NCI-H146 (cell line): ENCODE results near the gene MAN2A1.
A peak's percentile ranks its signal among the peaks of the same experiment; 100 is the strongest.

Experiments
- DNase-seq: peaks from one replicate; lab custom pipeline; 2025; lab: John Stamatoyannopoulos, UW

MAN2A1 gene

DNA sequence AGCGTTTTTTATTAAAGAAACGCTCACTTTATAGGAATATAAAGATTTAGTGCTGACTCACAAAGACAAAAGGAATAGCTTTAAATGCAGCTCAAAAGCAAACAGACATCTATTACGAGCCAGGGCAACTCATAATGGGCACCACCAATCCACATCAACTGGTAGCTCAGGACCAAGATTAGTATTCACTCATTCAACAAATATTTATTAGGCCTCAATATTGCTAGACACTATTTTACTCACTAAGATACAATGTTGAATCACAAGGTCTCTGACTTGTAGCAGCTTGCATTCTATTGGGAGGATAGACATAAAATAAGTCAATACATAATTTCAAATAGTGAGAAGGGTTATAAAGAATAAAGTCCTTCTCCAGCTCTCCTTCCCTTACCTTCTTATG, 8.0 kb upstream of the MAN2A1 start:
- DNase-seq: no peak

DNA sequence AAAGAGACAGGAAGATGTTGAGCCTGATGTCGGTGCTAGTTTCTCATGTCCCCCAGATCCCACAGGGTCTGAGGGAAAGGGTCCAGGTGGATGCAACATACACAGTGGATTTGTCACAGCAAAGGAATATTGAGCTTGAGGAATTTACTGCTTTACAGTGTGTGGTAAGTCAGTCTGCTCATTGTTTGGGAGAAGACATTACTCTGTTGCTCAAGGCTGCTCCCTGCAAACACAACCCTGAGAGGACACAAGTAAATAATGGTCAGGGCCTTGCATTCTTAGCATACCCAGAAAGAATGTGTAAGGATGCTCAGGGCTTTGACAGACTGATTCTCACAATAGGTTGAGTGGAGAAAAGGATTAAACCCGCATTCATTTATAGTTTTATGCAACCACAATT, 7.3 kb upstream of the MAN2A1 start:
- no peak for DNase-seq

DNA sequence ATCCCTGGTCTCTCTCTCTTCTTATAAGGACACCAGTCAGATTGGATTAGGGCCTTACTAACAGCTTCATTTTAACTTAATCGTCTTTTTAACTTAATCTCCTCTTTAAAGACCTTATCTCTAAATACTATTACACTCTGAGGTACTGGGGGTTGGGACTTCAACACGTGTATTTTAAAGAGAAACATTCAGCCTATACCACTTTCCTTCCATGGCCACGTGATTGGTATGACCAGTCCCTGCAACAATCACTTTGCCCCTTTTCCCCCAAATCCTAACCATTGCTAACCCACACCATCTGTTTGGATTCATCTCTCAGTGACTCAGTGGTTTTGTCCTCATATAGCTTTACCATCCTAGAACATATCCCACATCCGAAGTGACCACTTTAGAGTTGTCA, 3.8 kb upstream of the MAN2A1 start:
- no peak for DNase-seq

DNA sequence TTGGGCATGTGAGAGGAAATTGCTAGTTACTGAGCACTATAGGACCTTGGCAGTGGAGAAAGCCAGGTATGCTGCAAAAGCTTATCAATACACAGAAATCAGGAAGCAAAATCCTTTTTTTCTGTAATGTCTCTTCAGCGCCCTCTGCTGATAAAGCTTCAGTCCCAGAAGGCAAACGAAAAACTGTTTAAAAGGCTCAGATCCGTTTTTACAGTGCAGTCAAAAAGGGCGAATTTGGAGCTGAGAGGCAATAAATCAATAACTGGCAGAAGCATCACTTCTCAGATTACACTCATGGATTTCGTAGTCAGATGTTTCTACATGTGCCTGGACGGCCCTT, 1.1 kb upstream of the MAN2A1 start:
- DNase-seq: peak; percentile 30

DNA sequence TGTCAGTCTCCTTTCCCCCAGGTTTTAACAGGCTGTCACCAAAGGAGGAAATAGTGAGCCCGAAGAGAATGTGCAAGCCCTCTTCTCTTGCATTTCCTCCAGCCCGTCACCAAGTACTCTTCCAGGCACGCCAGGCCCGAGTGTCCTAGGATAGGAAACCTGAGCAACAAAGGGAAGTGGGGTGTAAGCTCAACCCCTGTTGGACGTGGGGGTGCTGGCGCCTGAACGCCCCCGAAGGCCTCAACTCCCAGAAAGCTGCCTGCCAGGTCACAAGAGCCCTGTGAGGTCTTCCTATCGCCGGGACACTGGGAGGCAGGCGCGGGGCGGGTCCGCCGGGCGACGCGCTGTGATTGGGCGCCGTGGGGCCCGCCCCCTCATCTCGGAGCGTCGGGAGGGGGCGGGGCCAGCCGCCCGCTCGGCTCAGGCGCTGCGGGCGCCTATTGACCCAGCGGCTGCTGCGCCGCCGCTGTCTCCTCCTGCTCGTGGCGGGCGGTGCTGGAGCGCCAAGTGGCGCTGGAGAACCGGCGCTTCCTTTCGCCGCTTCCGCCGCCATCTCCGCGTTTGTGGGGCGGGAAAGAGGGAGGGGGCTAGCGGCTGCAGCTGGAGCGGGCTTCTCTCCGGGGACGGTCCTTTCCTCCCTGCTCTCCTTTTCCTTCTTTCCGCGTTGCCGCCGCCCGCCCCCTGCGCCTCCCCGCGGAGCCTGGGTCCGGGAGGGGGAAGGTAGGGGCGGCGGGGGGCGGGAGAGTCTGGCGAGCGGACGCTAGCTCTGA, 572 bp upstream of the MAN2A1 start:
- peak; percentile 70 for DNase-seq

DNA sequence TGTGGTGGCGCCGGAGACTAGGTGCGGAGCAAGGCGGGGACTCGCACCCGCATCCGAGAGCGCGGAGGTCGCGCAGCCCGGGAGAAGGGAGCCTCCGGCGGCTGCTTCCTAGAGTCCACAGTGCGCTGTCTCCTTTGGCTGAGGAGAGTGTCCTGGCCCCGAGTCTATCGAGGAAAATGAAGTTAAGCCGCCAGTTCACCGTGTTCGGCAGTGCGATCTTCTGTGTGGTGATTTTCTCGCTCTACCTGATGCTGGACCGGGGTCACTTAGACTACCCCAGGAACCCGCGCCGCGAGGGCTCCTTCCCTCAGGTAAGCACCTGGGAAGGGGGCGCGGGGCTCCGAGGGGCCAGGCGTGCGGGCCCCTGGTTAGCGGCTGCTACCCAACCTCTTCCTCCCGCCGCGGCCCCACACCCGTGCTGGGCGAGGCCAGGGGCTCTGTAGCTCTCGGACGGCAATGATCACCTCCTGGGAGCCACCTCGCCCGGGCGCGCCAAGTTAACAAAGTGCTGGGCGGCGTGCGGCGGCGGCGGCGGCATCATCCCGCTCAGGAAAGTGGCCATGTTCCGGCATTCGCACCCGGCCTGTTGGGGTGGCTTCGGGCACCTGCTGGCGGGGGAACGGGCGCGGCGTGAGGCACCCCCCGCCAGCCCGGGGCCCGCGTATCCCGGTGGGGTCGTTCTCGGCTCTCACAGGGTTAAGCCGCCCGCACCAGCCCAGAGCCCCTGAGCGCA, 681 bp downstream of the MAN2A1 start:
- peak; percentile 24 for DNase-seq

DNA sequence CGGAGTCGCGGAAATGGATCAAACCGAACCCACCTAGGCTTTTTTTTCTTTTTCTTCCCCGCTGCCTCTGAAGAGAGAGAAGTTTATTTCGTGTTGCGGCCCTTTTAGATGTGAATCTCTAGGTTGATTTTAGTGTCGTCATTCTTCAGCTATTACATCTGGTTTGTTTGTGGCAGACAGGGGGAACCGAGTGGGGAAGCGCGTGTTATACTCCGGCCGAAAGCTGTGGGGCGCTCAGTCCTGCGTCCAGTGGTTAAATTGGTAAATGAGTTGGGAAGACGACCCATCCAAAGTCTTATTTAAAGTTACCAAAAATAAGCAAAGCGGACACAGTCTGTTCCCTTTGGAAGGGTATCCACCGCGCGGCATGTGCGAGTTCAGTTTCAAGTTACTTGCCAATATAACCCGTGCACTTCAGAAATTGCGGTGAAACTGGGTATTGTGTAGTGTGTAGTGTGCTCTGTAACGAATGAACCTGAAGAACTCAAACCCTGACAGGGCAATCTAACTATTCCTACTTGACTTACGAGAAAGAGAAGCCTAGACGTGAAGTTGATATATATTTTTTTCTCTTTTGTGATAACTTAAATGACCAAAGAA, 1.3 kb downstream of the MAN2A1 start:
- DNase-seq: no peak

DNA sequence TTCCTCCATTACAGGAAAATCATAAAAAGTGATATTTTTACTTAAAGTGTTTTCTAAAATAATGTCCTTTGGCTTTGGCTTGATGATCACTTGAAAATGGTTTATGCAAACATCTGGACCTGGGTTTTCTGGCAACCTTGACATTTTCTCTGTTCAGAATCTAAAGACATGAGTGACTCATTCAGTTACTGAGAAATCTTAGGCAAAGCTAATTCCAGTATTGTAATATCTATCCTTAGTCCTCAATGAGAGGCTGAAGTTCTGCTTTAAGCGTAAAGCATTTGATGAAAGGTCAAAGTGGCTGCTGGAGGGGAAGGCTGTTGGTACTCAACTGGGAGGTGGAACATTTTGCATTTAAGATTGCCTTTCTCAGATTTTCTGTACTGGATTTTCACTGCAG, 2.3 kb downstream of the MAN2A1 start:
- DNase-seq: no peak

DNA sequence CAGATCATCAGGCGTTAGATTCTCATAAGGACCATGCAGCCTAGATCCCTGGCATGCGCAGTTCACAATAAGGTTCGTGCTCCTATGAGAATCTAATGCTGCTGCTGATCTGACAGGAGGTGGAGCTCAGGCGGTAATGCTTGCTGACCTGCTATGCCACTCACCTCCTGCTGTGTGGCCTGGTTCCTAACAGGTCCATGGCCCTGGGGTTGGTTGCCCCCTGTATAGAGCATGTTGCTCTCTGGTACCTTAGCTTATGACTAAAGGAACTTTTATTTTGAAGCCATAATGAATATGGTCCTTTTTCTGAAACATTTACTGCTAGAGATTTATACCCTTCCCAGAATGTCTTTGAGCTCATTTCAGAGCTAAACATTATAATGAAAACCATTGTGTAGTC, 3.1 kb downstream of the MAN2A1 start:
- no peak for DNase-seq

DNA sequence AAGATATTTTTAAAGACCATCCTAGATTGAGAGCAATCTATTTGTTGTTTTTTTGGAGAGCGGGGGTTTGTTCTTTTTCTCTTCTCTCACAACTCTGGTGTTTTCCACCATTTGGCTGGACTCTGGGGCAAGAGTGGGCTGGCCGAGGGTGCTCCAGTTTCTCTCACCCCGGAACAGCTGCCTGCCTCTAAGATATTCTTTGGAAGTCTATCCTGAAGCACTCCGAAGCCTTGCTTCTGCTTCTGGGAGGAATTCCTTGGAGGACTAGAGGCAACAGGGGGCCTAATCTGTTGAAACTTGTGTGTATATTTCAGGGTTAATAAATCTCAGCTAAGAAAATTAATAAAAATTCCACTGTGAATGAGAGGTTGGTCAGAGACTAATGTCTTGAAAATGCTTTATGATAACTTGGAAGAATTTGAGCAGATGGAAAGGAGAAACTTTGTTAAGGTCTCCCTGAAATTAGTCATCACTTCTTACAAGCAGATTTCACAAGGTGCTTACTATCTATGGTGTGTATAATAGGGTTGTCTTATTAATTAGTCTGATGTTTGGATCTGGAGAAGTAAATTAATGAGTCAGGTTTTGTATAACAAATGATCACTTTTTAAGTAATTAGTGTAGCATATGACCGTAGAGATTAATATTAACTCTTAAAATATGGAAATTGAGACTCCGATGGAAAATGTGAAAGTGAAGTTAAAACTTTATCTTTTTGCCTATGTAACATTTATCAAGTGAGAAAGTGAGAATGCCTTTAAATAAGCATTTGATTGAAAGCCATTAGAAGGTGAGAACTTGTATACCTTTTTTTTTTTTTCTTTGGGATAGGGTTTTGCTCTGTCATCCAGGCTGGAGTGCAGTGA, 4.0 kb downstream of the MAN2A1 start:
- DNase-seq: no peak

DNA sequence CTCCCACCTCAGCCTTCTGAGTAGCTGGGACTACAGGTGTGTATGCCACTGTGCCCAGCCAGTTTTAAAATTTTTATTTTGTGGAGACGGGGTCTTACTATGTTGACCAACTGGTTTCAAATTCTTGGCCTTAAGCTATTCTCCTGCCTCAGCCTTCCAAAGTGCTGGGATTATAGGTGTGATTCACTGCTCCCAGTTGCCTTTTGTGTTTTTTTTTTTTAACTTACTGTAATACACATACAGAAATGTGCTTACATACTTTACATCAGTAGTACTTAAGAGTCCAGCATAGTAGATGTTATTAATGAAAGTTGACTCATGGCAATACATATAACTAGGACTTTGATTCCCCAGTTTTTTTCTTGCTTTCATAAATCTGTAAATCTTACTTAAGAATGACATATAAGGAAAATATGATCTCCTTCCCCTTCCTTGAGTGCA, 4.7 kb downstream of the MAN2A1 start:
- no peak for DNase-seq

DNA sequence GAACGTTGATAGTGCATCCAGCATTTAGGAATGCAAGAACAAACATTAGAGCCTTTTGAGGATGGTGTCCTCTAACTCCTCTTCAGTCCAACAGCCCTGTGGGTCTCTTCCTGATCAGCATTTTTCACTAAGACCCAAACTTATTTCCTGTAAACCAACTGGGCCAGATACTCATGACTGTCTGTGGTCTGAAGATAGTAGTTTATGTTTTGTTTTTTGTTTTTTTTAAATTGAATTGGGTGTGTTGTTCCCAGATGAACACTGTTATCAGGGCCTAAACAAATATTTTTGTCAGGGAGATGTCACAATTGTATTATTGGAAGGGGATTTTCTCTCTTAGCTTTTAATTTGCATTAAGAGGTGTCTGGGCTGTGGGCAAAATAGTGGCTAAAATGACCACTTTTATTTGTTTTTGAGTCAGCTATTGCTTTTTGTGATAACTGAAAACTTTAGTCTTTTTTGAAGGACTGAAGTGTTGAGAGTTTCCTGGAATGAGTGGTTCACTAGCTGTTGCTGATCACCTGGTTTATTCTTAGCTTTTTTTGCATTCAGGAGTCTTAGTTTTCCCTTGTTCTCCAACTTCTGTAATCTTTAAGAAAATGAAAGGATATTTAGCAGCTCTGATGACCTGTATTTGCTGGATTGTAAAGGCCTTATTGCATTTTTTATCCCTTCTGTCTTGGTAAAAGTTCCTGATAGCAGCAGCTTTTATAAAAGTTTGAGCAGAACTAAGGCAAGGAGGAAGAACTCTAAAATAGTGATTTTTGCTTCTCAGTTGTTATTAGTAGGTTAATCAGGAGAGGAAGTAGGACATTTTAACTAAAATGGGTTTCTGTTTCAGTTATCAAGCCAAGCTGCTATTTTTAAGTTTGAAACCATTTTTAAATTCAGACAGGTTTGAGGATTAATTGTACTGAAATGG, 5.5 kb downstream of the MAN2A1 start:
- DNase-seq: no peak

DNA sequence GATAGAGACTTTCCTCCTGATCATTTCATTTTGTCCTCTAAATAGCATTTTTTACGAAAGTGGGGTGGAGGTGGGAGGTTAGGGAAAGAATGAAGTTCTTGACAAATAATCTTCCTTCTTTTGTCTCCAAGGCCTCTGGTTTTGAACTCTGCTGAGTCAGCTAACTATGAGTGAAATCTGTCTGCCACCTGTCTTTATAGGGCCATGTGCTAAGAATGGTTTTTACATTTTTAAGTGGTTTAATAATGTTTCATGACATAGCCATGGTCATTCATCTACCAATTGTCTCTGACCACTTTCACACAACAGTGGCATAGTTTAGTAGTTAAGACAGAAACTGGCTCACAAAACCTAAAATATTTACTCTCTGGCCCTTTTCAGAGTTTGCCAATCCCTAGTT, 7.6 kb downstream of the MAN2A1 start:
- DNase-seq: no peak

DNA sequence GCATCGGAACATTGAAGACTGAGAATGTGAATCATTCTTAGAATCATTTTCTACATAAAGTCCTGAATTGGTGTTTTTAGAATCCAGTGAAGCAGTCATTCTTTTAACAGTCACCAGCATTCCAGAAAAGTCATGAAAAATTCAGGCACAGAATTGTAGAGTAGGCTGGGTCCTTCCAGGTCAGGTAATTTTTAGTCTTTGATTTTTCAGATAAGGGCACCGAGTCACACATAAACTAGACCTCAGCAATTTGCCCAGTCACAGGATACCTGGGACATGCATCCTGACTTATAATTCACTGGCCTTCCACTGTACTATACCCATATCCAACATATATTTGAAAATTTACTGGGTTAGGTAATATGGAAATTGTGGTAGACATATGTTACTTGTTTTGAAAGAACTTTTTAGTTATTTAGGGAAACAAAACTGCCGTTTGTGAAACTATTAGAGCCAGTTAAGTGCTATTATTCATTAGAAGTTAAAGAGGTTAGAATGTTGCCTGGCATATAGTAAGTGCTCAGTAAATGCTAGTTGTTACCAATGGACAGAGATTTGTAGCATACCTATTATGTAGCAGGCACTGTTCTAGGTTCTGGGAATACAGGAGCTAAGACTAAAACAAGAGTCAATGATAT, 10.9 kb downstream of the MAN2A1 start:
- no peak for DNase-seq

DNA sequence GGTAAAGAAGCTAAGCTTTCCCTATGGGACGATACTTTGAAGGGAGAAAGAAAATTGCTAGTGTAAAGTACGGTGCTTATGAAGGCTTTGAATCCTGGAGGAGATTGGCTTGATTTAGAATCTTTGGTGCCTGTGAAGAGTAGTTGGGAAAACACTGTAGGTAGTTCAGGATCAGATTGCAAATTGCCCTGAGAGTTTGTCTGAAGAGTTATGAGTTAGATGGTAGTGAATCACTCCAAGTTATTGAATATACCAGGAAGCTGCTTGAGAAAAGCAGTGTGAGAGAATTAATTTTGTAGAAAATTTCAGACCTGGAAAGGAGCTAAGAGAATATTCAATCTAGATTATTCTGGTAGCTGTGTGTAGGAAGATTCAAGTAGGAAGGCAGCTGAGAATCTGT, 11.5 kb downstream of the MAN2A1 start:
- DNase-seq: no peak

DNA sequence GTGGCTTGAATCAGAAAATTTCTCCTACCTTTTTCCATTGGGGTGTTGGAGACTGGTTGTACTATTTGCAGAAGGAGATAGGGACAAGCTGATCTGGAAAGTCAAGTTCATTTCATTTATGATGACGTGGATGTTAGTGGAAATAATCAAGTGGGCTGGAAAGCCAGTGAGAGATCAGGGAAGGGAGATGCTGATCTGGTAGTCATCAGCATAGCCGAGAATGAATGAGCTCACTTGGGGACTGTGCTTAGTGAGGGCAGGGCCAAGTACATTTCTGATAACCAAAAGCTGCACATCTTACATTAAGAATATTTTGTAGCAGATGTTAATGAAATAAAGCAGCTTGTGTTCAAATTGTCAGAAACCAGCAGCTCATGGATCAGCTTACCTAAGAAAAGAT, 12.1 kb downstream of the MAN2A1 start:
- DNase-seq: no peak

DNA sequence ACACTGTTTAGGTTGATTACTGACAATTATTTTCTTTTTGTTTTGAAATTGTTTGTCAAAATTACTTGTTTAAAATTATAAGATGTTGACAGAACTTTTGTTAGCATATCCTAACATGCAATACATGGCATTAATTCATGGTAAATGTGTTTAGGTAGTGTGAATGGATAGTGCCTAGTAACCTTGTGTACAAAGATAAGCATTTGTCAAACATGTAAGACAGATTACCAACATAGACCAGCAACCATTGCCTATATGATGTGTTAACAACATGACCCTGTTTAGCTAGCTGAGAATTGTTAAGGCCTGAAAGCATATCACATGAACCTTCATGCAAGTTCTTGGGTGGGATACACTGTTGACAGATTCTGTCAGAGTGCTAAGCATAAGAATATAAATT, 13.4 kb downstream of the MAN2A1 start:
- no peak for DNase-seq

DNA sequence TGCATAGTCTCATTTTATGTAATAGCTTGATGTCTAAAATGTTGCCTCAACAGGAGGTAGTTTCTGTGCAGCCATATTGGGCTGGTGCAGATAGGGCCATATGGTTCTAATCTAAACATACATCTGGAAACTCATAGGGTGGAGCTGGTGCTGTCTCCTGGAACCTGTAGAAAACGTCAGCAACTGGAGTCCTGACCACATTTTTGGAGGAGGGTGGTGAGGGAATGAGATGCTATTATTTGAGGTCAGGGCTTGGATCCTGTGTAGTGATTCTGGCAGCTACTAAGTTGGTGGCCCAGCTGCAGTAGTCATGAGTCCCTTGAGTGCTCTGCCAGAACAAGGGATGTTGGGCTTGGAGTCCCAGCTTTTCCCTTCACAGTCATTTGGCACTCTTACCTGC, 14.1 kb downstream of the MAN2A1 start:
- DNase-seq: no peak

DNA sequence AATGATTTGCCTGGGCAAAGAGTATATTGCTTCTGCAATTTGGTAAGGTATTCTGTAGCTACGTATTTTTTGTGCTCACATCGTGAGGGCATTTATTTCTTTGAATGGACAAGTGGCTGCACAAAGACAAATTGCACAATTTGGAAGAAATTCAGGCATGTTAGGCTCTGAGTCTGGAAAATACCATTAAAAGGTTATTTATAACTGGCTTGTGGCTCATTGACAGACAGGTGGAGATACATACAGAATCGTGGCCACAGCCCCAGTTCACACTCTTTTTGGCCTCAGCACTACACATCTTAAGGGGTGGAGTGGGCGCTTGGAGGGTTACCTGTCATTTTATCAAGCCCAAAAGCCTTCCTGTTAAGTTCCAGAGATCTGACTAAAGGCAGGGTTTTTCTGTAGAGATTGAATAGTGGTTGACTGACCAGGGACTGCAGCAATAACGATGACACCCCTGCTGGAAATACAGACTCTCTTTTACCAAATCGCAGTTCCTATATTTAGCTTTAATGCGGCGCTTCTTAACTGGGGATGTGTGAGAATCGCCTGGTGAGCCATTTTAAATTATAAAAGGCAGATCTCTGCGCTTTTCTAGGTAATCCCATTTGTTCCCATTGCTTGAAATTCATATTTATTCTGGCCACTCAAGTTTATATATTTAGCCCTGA, 14.7 kb downstream of the MAN2A1 start:
- DNase-seq: no peak

DNA sequence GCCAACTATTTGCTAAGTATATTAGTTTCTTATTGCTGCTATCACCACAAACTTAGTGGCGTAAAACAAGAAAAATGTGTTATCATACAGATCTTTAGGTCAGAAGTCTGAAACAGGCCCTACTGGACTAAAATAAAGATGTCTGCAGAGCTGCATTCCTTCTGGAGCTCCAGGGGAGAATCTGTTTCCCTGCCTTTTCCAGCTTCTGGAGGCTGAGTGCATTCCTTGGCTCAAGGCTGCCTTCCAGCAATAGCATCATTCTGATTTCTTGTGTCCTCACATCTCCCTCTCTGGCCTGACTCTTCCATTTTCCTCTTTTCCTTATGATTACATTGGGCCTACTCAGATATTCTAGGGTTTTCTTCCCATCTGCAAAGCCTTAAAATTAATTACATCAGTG, 15.9 kb downstream of the MAN2A1 start:
- no peak for DNase-seq
